Astrocyte of the cerebellum (primary cell): ENCODE data around the gene SH2D2A.

ENCODE experiments used
- DNase-seq: peaks from one replicate; pipeline ENCODE4 v3.0.0-alpha.2; 2011; ENCODE audit warnings: low read depth
- H3K4me3 ChIP-seq: 2 replicates; pipeline ENCODE4 v1.5.1; 2011; ENCODE audit warnings: mild to moderate bottlenecking, low read depth, low read length, moderate library complexity
- in situ Hi-C: cut with HindIII; loops from 2 replicates; pipeline ENCODE4 v1.10.0; 2017; ENCODE audit warnings: low sequenced_read_pairs
- TF ChIP-seq, protein P1 (sequence below): IDR thresholded peaks from 2 replicates; pipeline ENCODE4 v1.5.1; 2012; ENCODE audit warnings: low read length, low read depth, moderate library complexity, mild to moderate bottlenecking; ENCODE audit errors: missing control alignments

Gene SH2D2A

DNA sequence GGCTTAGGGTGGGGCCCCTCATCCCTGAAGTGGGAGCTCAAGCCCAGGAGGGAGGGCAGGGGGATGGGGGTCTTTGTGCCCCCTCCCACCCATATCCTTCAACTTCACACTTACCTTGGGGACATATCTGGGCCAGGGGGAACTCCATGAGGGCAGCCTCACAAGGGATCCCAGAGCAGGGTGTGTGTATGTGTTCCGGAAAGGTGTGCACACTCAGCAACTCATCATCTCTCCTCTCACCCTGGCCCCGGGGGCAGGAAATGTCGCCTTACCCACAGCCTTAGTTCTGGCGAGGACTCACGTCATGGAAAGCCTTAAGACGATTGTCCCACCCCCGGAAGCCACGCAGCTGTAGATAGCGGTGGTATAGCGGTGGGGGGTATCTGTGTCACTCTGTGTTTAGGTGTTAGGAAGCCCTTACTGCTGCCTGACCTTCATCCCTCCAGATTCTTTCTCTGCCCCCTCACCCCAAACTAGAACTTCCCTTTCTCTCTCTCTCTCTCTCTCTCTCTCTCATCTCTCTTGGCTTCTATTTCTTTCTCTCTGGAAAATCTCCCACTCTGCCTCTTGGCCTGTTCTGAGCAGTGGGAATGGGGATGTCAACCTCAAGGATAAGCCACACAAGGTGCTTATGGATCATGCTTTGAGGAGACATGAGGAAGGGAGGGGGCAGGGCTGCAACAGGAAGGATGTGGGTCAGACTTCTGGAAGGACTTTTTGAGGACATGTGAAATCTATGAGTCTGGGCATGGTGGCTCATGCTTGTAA is at the start of gene SH2D2A:
SH2D2A (minus strand) TSS at position 288 of the 768 bp plus-strand sequence; CDS start at position 148, 140 bp downstream.
- TF ChIP-seq, protein P1, sequence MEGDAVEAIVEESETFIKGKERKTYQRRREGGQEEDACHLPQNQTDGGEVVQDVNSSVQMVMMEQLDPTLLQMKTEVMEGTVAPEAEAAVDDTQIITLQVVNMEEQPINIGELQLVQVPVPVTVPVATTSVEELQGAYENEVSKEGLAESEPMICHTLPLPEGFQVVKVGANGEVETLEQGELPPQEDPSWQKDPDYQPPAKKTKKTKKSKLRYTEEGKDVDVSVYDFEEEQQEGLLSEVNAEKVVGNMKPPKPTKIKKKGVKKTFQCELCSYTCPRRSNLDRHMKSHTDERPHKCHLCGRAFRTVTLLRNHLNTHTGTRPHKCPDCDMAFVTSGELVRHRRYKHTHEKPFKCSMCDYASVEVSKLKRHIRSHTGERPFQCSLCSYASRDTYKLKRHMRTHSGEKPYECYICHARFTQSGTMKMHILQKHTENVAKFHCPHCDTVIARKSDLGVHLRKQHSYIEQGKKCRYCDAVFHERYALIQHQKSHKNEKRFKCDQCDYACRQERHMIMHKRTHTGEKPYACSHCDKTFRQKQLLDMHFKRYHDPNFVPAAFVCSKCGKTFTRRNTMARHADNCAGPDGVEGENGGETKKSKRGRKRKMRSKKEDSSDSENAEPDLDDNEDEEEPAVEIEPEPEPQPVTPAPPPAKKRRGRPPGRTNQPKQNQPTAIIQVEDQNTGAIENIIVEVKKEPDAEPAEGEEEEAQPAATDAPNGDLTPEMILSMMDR: no peak
- in situ Hi-C loops: no loop called here
- H3K4me3 ChIP-seq: no peak within 1 kb of the TSS
- DNase-seq: no peak

DNA sequence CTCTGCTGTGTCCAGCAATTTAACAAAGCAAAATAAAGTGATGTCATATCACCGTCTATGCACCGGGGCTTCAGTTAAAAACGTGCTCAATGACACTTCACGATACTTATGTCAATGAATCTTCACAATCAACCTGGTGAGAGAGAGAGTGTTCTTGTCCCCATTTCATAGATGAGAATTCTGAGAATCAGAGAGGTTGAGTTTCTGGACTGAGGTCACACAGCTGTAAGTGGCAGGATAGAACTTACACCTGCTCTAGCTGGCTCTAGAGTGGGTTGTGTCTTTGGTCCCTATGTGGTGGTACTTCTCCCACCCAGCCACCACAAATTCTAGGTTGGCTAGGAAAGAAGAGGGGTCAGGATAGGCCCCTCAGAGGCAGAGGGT is 49.2 kb upstream of the SH2D2A start:
- TF ChIP-seq, protein P1: no peak
- H3K4me3 ChIP-seq: no peak overlapping the region
- DNase-seq: no peak
- in situ Hi-C loops: no loop called here

DNA sequence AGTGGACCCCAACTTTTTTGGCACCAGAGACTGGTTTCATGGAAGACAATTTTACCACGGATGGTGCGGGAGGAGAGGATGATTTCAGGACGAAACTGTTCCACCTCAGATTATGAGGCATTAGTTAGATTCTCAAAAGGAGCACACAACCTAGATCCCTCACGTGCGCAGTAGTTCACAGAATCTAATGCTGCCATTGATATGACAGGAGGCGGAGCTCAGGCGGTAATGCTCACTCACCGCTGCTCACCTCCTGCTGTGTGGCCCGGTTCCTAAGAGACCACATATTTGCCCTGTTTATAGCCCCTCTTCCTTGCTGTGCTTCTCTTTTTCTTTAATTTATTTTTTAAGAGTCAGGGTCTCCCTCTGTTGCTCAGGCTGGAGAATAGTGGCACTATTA is 48.6 kb upstream of the SH2D2A start:
- TF ChIP-seq, protein P1: no peak
- H3K4me3 ChIP-seq: no peak overlapping the region
- in situ Hi-C loops: no loop called here
- DNase-seq: no peak

DNA sequence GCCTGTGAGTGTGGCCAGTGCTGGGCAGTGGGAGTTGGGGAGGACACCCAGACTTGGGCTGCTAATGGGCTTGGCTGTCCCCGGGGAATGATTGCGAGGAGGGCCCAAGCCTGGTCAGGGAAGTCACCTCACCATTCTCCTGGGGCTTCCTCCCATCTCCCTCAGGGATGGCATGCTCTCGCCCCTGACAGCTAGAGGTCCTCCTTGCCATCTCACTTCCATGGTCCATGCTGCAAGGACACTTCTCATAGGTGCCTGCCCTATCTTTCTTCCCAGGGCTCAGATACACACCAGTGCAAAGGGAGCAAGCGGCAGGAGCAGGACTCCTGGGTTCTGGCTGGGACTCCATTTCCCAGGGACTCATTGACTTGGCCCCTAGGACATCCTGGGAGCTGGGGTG is 48.1 kb upstream of the SH2D2A start:
- in situ Hi-C loops: no loop called here
- DNase-seq: no peak
- H3K4me3 ChIP-seq: no peak overlapping the region
- TF ChIP-seq, protein P1: no peak

DNA sequence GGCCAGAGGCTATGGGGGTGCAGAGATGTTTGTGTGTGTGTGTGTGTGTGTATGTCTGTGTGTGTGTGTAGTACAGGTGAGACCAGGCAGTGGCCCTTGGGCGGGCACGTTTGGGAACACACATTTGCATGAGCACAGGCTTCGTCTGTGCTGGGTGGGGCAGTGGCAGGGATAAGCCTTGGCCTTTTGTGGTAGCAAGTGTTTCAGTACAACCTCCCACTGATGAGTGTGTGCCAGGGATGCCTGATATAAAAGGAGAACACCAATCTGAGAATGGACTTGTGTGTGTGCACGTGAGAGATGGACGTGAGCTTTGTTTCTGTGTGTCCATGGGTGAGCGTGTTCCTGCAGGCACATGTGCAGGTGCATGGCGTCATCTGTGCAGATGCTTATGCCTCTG is 47.0 kb upstream of the SH2D2A start:
- DNase-seq: no peak
- TF ChIP-seq, protein P1: no peak
- no peak overlapping the region for H3K4me3 ChIP-seq
- in situ Hi-C loops: no loop called here

DNA sequence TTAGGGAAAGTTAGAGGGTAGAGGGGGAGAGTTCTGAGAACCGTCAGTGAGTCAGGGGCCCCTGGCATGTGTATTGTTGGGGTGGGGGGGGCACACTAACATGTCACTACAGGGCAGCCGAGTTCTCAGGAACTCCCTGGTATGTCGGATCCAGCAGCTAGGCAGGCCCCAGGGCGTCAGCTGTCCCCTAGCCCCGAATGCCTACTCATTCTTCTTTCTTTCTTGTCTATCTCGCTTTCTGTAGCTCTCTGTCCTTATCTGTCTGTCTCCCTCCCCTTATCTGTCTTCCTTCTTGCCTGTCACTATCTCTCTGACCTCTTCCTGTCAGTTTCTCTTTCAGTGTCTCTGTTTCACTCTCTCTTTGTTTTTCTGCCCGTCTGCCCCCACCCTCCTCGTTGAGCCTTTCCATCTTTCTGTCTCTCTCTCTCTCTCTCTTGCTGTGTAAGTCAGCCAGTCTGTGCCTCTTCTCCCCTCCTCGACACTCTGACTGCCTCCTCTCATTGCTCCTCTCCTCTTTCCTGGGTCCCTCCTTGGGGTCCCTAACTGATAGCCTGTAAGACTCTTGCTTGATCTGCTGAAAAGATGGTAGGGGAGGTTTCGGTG is 46.5 kb upstream of the SH2D2A start:
- TF ChIP-seq, protein P1: no peak
- in situ Hi-C loops: no loop called here
- H3K4me3 ChIP-seq: no peak overlapping the region
- no peak for DNase-seq
